Measurements from ENCODE around the gene DDX54.

Gene DDX54

DNA sequence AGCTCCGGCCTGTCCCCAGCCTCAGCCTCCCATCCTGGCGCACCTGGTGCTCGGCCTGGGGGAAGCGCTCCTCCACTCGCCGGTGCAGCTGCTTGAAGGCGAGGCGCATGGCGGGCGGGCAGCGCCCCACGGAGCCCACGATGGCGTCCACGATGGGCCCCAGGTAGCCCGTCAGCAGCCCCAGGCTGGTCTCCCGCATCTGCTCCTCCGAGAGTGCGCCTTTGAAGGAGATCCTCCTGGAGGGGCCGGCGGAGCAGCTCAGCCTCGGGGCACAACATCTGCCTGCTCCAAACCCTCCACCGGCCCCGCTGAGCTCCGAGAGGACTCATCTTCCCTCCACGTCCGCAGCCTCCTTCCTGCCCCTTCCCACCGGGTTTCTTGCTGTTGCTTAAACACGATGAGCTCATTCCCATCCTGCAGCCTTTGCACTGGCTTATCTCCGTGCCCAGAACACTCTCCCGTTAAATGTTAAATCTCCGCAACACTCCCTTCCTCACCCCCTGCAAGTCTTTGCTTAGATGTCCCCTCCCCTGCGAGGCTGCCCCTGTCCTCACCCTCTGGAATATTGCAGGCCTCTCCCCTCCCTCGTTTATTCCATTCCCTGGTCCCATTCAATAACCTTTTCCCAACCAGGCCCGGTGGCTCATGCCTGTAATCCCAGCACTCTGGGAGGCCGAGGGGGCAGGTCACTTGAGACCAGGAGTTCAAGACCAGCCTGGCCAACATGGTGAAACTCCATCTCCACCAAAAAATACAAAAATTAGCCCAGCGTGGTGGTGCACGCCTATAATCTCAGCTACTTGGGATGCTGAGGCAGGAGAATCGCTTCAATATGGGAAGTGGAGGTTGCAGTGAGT, 73.0 kb downstream of the DDX54 start:
- Histone ChIP-seq H4K20me1 (ENCODE audit: insufficient read depth, low read length) (no peaks in the 10 kb centered on the region), H3K36me3 (replicated peaks; ENCODE audit: low read depth, low read length) (no peaks in the 10 kb centered on the region), H3K9me3 (ENCODE audit: insufficient read depth, low read length) (no peaks in the 10 kb centered on the region), H3K27me3 (ENCODE audit: low read depth, low read length) (no peaks in the 10 kb centered on the region), H3K4me2 (ENCODE audit: low read length) (no peak overlapping the region), H2AFZ (ENCODE audit: low read depth, low read length) (no peak overlapping the region), H3K4me1 (ENCODE audit: low read length) (no peaks in the 10 kb centered on the region), H3K27ac (ENCODE audit: low read length) (no peak overlapping the region), H3K9ac (ENCODE audit: low read length) (no peak overlapping the region), H3K4me3 (ENCODE audit: low read length) (no peak overlapping the region), H3K79me2 (ENCODE audit: low read length) (no peaks in the 10 kb centered on the region)
- no peak for TF ChIP-seq EZH2phosphoT487 (IDR thresholded peaks at IDR 0.05; ENCODE audit: low read depth)
- TF ChIP-seq, protein P1, sequence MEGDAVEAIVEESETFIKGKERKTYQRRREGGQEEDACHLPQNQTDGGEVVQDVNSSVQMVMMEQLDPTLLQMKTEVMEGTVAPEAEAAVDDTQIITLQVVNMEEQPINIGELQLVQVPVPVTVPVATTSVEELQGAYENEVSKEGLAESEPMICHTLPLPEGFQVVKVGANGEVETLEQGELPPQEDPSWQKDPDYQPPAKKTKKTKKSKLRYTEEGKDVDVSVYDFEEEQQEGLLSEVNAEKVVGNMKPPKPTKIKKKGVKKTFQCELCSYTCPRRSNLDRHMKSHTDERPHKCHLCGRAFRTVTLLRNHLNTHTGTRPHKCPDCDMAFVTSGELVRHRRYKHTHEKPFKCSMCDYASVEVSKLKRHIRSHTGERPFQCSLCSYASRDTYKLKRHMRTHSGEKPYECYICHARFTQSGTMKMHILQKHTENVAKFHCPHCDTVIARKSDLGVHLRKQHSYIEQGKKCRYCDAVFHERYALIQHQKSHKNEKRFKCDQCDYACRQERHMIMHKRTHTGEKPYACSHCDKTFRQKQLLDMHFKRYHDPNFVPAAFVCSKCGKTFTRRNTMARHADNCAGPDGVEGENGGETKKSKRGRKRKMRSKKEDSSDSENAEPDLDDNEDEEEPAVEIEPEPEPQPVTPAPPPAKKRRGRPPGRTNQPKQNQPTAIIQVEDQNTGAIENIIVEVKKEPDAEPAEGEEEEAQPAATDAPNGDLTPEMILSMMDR (IDR thresholded peaks at IDR 0.05; ENCODE audit: low read depth, low read length): no peak

DNA sequence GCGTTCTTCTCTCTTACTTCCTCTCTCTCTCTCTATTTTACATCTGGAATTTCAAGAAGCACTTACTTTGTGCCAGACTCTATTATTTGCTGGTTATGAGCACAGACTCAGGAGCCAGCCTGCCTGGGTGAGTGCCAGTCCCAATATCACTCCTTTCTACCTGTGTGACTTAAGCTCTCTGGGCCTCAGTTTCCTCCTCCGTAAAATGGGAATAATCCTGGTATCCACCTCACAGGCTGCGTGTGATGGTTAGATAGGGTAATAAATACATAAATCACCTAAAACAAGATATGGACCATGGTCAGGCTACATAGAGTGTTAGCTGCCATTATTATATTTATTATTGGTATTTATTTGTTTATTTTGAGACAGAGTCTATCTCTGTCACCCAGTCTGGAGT, 74.0 kb downstream of the DDX54 start:
- Histone ChIP-seq H3K4me1 (ENCODE audit: low read length) (no peaks in the 10 kb centered on the region), H4K20me1 (ENCODE audit: insufficient read depth, low read length) (no peaks in the 10 kb centered on the region), H3K4me3 (ENCODE audit: low read length) (no peak overlapping the region), H3K36me3 (replicated peaks; ENCODE audit: low read depth, low read length) (no peaks in the 10 kb centered on the region), H3K9me3 (ENCODE audit: insufficient read depth, low read length) (no peaks in the 10 kb centered on the region), H3K27ac (ENCODE audit: low read length) (no peak overlapping the region), H3K9ac (ENCODE audit: low read length) (no peak overlapping the region), H3K27me3 (ENCODE audit: low read depth, low read length) (no peaks in the 10 kb centered on the region), H3K79me2 (ENCODE audit: low read length) (no peaks in the 10 kb centered on the region), H2AFZ (ENCODE audit: low read depth, low read length) (no peak overlapping the region), H3K4me2 (ENCODE audit: low read length) (no peak overlapping the region)
- TF ChIP-seq EZH2phosphoT487 (IDR thresholded peaks at IDR 0.05; ENCODE audit: low read depth): no peak
- TF ChIP-seq, protein P1 (IDR thresholded peaks at IDR 0.05; ENCODE audit: low read depth, low read length): no peak

DNA sequence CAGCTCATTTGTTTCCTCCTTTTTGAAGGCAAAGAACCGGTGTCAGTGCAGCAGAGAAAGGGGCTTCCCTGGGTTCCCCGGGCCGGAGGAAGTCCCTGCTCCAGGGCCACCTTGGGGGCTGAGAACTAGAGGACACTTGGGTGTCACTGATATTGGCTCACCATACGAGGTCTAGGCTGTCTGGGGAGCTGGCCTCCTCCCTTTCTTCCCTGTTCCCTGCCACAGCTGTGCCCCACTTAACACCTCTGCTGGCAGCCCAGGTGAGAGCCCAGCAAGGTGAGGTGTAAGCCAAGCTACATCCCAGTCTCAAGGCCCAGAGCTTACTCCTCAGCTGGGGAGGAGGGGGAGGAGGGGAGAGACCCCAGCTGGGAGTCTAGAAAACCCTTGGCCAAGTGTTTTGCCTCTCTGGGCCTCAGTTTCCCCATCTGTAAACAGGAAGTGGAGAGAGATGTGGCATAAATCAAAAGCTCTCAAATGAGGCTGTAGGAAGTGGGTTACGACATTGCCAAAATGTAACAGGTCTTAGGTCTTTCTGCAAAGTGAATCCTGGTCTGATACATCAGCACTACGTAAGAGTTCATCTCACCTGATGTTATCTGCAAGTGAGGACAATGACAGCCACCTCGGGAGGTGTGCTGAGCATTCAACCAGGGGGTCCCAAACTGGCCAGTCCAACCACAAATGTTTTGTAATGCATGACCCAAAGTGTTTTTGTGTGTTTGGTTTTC, 75.2 kb downstream of the DDX54 start:
- Histone ChIP-seq H3K27ac (ENCODE audit: low read length) (no peak overlapping the region), H3K9ac (ENCODE audit: low read length) (no peak overlapping the region), H3K9me3 (ENCODE audit: insufficient read depth, low read length) (no peaks in the 10 kb centered on the region), H3K4me1 (ENCODE audit: low read length) (no peaks in the 10 kb centered on the region), H3K36me3 (replicated peaks; ENCODE audit: low read depth, low read length) (no peaks in the 10 kb centered on the region), H3K27me3 (ENCODE audit: low read depth, low read length) (no peaks in the 10 kb centered on the region), H4K20me1 (ENCODE audit: insufficient read depth, low read length) (no peaks in the 10 kb centered on the region), H3K79me2 (ENCODE audit: low read length) (no peaks in the 10 kb centered on the region), H3K4me2 (ENCODE audit: low read length) (no peak overlapping the region), H2AFZ (ENCODE audit: low read depth, low read length) (no peak overlapping the region), H3K4me3 (ENCODE audit: low read length) (no peak overlapping the region)
- TF ChIP-seq, protein P1 (IDR thresholded peaks at IDR 0.05; ENCODE audit: low read depth, low read length): no peak
- no peak for TF ChIP-seq EZH2phosphoT487 (IDR thresholded peaks at IDR 0.05; ENCODE audit: low read depth)

DNA sequence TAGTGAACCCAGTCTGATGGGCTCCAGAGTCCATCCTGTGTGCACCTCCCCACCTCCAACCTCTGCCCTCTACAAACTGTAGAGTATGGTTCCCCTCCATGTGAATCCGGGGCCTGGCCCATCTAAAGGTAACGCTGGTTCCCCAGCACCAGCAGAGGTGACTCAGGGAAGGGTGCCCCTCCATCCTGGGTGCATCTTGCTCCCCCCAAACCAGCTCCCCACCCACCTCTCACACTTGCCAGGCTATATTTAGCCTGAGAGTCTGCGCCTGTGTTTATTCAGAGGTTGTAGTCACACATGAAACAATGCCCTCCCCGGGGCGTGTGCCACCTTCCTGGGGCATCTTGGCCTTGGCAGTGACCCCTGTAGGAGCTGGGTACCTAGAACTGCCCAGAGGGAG, 75.9 kb downstream of the DDX54 start:
- H4K20me1 ChIP-seq (ENCODE audit: insufficient read depth, low read length): no peaks in the 10 kb centered on the region
- H3K9ac ChIP-seq (ENCODE audit: low read length): no peak overlapping the region
- H3K4me1 ChIP-seq (ENCODE audit: low read length): no peaks in the 10 kb centered on the region
- H3K36me3 ChIP-seq (replicated peaks; ENCODE audit: low read depth, low read length): no peaks in the 10 kb centered on the region
- no peaks in the 10 kb centered on the region for H3K27me3 ChIP-seq (ENCODE audit: low read depth, low read length)
- TF ChIP-seq, protein P1 (IDR thresholded peaks at IDR 0.05; ENCODE audit: low read depth, low read length): no peak
- H3K4me2 ChIP-seq (ENCODE audit: low read length): no peak overlapping the region
- no peak overlapping the region for H3K27ac ChIP-seq (ENCODE audit: low read length)
- no peak overlapping the region for H3K4me3 ChIP-seq (ENCODE audit: low read length)
- no peaks in the 10 kb centered on the region for H3K79me2 ChIP-seq (ENCODE audit: low read length)
- H3K9me3 ChIP-seq (ENCODE audit: insufficient read depth, low read length): no peaks in the 10 kb centered on the region
- no peak overlapping the region for H2AFZ ChIP-seq (ENCODE audit: low read depth, low read length)
